ENCODE data around the gene SULT4A1.
A peak's percentile ranks its signal among the peaks of the same experiment; 100 is the strongest.

The SULT4A1 gene

GRCh38 chr22:43887391-43887790 lies 25.1 kb upstream of the SULT4A1 start:
- DNase-seq (ENCODE audit: low spot score) = no peak
- TF ChIP-seq CTCF (IDR thresholded peaks at IDR 0.05; ENCODE audit: extremely low read depth, insufficient read depth, missing control alignments) = no peak
- in situ Hi-C loops (cut with MboI; ENCODE audit: low pct_unique_long_range_greater_than_20kb, low sequenced_read_pairs, unreplicated experiment) = no loop called here

- in situ Hi-C loops (cut with MboI; ENCODE audit: low pct_unique_long_range_greater_than_20kb, low sequenced_read_pairs, unreplicated experiment) = no loop called here
- TF ChIP-seq CTCF (IDR thresholded peaks at IDR 0.05; ENCODE audit: extremely low read depth, insufficient read depth, missing control alignments) = no peak
Observed at GRCh38 chr22:43886231-43886630, 23.9 kb upstream of the SULT4A1 start.

GRCh38 chr22:43885786-43886185 lies 23.5 kb upstream of the SULT4A1 start:
- in situ Hi-C loops (cut with MboI; ENCODE audit: low pct_unique_long_range_greater_than_20kb, low sequenced_read_pairs, unreplicated experiment) = no loop called here
- no peak for TF ChIP-seq CTCF (IDR thresholded peaks at IDR 0.05; ENCODE audit: extremely low read depth, insufficient read depth, missing control alignments)
- DNase-seq (ENCODE audit: low spot score) = no peak

More at GRCh38 chr22:43886231-43886630, 23.9 kb upstream of the SULT4A1 start:
- DNase-seq (ENCODE audit: low spot score) = no peak

GRCh38 chr22:43885319-43885671 lies 23.0 kb upstream of the SULT4A1 start:
- in situ Hi-C loops (cut with MboI; ENCODE audit: low pct_unique_long_range_greater_than_20kb, low sequenced_read_pairs, unreplicated experiment) = no loop called here
- TF ChIP-seq CTCF (IDR thresholded peaks at IDR 0.05; ENCODE audit: extremely low read depth, insufficient read depth, missing control alignments) = no peak
- no peak for DNase-seq (ENCODE audit: low spot score)

- peak; percentile 85 for TF ChIP-seq CTCF (IDR thresholded peaks at IDR 0.05; ENCODE audit: extremely low read depth, insufficient read depth, missing control alignments)
- in situ Hi-C loops (cut with MboI; ENCODE audit: low pct_unique_long_range_greater_than_20kb, low sequenced_read_pairs, unreplicated experiment) = no loop called here
- peak; percentile 86 for DNase-seq (ENCODE audit: low spot score)
Observed at GRCh38 chr22:43884600-43885318, 22.4 kb upstream of the SULT4A1 start.

- TF ChIP-seq CTCF (IDR thresholded peaks at IDR 0.05; ENCODE audit: extremely low read depth, insufficient read depth, missing control alignments) = no peak
- no peak for DNase-seq (ENCODE audit: low spot score)
- in situ Hi-C loops (cut with MboI; ENCODE audit: low pct_unique_long_range_greater_than_20kb, low sequenced_read_pairs, unreplicated experiment) = no loop called here
Observed at GRCh38 chr22:43883719-43884415, 21.6 kb upstream of the SULT4A1 start.

All from GM13977 (cell line).